Brain microvascular endothelial cell (primary cell): ENCODE results near the gene VPS51.

ENCODE experiments used
- DNase-seq: peaks from one replicate; pipeline ENCODE4 v3.0.0-alpha.2; 2020
- H3K27ac ChIP-seq: fragments of 250-450 bp; sonication (Bioruptor Pico); 2 replicates; pipeline ENCODE4 v1.5.1; 2020; ENCODE audit warnings: mild to moderate bottlenecking, moderate library complexity
- H3K27me3 ChIP-seq: fragments of 250-450 bp; sonication (Bioruptor Pico); replicated peaks from 2 replicates; pipeline ENCODE4 v1.5.1; 2020; ENCODE audit warnings: mild to moderate bottlenecking
- H3K36me3 ChIP-seq: fragments of 250-450 bp; sonication (Bioruptor Pico); replicated peaks from 2 replicates; pipeline ENCODE4 v1.5.1; 2020; ENCODE audit warnings: mild to moderate bottlenecking
- H3K4me3 ChIP-seq: 2 replicates; pipeline ENCODE4 v1.5.1; 2011; ENCODE audit warnings: low read depth, mild to moderate bottlenecking, control low read depth, low read length, moderate library complexity
- CTCF ChIP-seq: IDR thresholded peaks from 2 replicates; pipeline ENCODE4 v1.5.1; 2011; ENCODE audit warnings: low read depth, mild to moderate bottlenecking, moderate library complexity, low read length, control low read depth, inconsistent platforms; ENCODE audit errors: missing control alignments
- in situ Hi-C: cut with HindIII; loops from 2 replicates; pipeline ENCODE4 v1.10.0; 2017; ENCODE audit warnings: low sequenced_read_pairs, low pct_ligation_motif_present

Gene VPS51

GRCh38 chr11:65103476-65103875 lies 7.5 kb downstream of the VPS51 start:
- Histone ChIP-seq H3K27me3 (no peaks in the 10 kb centered on the region), H3K36me3 (no peaks in the 10 kb centered on the region), H3K27ac (no peak overlapping the region), H3K4me3 (no peak overlapping the region)
- DNase-seq = no peak
- in situ Hi-C loops = no loop called here
- TF ChIP-seq CTCF = no peak

DNA sequence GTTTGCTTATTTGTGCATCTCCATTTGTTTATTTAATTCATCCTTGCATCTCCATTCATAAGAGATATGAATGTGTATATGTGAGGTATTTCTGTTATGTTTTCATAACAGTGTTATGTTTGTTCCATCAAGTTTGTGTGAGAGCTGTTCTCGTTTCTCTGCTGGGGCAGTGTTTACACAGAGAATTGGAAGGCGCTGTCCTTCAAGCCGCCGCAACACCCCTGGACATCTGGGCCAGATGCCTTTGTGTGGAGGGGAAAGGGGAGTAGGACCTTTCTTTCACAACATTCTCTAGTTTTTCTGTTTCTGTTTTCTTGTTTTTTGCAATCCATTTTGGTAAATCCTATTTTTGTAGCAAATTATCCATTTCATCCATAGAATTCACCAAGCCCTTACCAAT lies 8.6 kb downstream of the VPS51 start:
- no peak overlapping the region for H3K4me3 ChIP-seq
- H3K27ac ChIP-seq = no peak overlapping the region
- no peaks in the 10 kb centered on the region for H3K27me3 ChIP-seq
- in situ Hi-C loops = no loop called here
- DNase-seq = no peak
- peaks cover 2% of the 10 kb centered on the region for H3K36me3 ChIP-seq
- no peak for TF ChIP-seq CTCF

DNA sequence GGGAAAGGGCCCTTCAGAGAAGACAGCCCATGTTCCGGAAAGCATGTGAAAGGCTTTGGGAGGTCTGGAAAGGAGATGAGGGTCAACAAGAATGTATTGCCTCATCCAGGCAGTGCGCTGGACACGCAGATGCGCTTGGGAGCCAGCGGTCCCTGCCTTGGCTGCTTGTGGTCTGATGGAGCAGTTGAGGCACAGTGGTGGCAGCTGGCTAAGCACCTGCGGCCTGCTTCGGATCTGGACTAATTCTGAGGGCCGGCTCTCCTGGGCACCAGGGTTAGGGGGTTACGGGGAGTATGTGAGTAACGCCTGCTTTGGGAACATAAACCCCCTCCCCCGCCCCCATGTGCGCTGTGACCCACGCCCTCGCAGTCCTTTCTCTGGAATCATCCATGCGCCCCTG lies 11.1 kb downstream of the VPS51 start:
- no peak for DNase-seq
- H3K27ac ChIP-seq = no peak overlapping the region
- TF ChIP-seq CTCF = no peak
- peaks cover 2% of the 10 kb centered on the region for H3K36me3 ChIP-seq
- in situ Hi-C loops = no loop called here
- H3K27me3 ChIP-seq = no peaks in the 10 kb centered on the region
- no peak overlapping the region for H3K4me3 ChIP-seq

DNA sequence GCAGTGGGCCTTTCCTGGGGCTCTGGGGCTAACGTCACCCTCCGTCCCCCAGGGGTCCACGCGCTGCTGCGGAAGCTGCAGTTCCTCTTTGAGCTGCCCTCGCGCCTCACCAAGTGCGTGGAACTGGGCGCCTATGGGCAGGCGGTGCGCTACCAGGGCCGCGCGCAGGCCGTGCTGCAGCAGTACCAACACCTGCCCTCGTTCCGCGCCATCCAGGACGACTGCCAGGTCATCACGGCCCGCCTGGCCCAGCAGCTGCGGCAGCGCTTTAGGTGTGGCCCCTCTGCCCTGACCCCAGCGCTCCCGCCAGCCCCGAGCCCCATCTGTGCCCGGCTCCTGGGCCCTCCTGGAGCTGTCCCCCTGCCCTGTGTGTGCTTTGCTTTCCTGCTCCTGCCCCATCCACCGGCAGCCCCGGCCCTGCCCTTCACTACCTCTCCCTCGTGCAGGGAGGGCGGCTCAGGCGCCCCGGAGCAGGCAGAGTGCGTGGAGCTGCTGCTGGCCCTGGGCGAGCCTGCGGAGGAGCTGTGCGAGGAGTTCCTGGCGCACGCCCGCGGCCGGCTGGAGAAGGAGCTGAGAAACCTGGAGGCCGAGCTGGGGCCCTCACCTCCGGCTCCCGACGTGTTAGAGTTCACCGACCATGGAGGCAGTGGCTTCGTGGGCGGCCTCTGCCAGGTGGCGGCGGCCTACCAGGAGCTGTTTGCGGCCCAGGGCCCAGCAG lies 11.9 kb downstream of the VPS51 start:
- Histone ChIP-seq H3K4me3 (no peak overlapping the region), H3K27ac (no peak overlapping the region), H3K27me3 (no peaks in the 10 kb centered on the region), H3K36me3 (peaks cover 2% of the 10 kb centered on the region)
- no peak for TF ChIP-seq CTCF
- no peak for DNase-seq
- in situ Hi-C loops = no loop called here

DNA sequence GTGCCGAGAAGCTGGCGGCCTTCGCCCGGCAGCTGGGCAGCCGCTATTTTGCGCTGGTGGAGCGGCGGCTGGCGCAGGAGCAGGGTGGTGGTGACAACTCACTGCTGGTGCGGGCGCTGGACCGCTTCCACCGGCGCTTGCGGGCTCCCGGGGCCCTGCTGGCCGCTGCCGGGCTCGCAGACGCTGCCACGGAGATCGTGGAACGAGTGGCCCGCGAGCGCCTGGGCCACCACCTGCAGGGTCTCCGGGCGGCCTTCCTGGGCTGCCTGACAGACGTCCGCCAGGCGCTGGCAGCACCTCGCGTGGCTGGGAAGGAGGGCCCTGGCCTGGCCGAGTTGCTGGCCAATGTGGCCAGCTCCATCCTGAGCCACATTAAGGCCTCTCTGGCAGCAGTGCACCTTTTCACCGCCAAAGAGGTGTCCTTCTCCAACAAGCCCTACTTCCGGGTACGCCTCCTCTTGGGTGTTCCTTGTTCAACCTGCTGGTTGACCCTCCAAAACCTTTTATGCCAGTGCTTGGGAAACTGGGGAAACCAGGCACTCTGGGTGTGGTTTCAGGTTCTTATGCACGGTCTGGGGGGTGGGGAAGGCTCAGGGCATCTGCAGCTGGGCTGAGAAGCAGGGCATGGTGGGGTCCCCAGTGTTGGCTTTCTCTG lies 12.6 kb downstream of the VPS51 start:
- in situ Hi-C loops = no loop called here
- no peak for DNase-seq
- Histone ChIP-seq H3K36me3 (peaks cover 2% of the 10 kb centered on the region), H3K27ac (no peak overlapping the region), H3K27me3 (no peaks in the 10 kb centered on the region), H3K4me3 (no peak overlapping the region)
- TF ChIP-seq CTCF = no peak
